Right atrium auricular region (tissue), 2 donors: Measurements from ENCODE around the gene TTLL11. TPM values are rescaled to one million over a fixed set of nuclear protein-coding genes. Genes with fewer than 3 reads are reported as not detected.

Source experiments
- DNase-seq: peaks from one replicate; pipeline ENCODE4 v3.0.0-alpha.2; 2019; ENCODE audit warnings: low spot score
- H3K27ac ChIP-seq, 2 donors: fragments of 200-600 bp; sonication (generic); 1 replicate in 1 of 2; 2 replicates in 1 of 2; pipeline ENCODE4 v1.5.1; 2016 to 2019
- H3K27me3 ChIP-seq, 2 donors: fragments of 200-600 bp; sonication (generic); one replicate each; pipeline versions ENCODE4 v1.5.1 to v1.6.0; 2017 to 2019
- H3K36me3 ChIP-seq: fragments of 200-600 bp; sonication (generic); one replicate; pipeline ENCODE4 v1.5.1; 2016
- H3K4me1 ChIP-seq, 2 donors: fragments of 200-600 bp; sonication (generic); one replicate each; pipeline versions ENCODE4 v1.5.1 to v1.6.0; 2017 to 2019
- H3K4me3 ChIP-seq, 2 donors: fragments of 200-600 bp; sonication (generic); 1 replicate in 1 of 2; 2 replicates in 1 of 2; pipeline ENCODE4 v1.5.1; 2017 to 2019; ENCODE audit warnings: mild to moderate bottlenecking in 1 of 2, moderate library complexity in 1 of 2
- H3K9me3 ChIP-seq, 2 donors: fragments of 200-600 bp; sonication (generic); one replicate each; pipeline ENCODE4 v1.5.1; 2019
- total RNA-seq, 2 donors: library from RNA; depleted of rRNA; stranded (reverse); fragments of >200 nt; gene quantifications; one replicate each; pipeline ENCODE4 v1.1.0, GENCODE V29; 2016
- TF ChIP-seq, protein P1 (sequence below), 2 donors: fragments of 200-600 bp; sonication (generic); IDR thresholded peaks; one replicate each; pipeline ENCODE4 v1.5.1; 2019; ENCODE audit warnings: antibody characterized with exemption in 2 of 2

Gene TTLL11
- total RNA-seq, 2 donors from 2014 or later, result 5.9 to 7.8 TPM

DNA sequence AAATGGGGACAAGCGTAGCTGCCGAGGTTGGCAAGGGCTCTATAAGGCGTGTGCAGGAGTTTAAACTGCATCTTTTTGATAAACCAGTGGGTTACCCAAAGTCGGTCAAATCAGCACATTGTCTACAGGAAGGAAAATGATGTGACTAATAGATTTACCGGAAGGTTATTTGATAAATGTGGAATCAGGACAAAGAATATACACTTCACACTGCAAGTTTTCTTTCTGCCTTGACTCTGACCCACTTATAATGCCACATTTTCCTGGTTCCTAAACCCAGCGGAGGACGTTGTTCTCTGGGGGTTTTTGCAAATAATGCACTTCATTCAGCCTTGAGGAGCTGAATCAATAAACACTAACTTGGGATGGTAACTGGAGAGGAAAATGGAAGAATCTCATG, 76.8 kb downstream of the TTLL11 start:
- DNase-seq, result no peak
- TF ChIP-seq, protein P1, sequence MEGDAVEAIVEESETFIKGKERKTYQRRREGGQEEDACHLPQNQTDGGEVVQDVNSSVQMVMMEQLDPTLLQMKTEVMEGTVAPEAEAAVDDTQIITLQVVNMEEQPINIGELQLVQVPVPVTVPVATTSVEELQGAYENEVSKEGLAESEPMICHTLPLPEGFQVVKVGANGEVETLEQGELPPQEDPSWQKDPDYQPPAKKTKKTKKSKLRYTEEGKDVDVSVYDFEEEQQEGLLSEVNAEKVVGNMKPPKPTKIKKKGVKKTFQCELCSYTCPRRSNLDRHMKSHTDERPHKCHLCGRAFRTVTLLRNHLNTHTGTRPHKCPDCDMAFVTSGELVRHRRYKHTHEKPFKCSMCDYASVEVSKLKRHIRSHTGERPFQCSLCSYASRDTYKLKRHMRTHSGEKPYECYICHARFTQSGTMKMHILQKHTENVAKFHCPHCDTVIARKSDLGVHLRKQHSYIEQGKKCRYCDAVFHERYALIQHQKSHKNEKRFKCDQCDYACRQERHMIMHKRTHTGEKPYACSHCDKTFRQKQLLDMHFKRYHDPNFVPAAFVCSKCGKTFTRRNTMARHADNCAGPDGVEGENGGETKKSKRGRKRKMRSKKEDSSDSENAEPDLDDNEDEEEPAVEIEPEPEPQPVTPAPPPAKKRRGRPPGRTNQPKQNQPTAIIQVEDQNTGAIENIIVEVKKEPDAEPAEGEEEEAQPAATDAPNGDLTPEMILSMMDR (IDR thresholded peaks at IDR 0.05), result no peak
- H3K4me1 ChIP-seq, result peaks cover 0 to 13% of the 10 kb centered on the region in 2 donors

DNA sequence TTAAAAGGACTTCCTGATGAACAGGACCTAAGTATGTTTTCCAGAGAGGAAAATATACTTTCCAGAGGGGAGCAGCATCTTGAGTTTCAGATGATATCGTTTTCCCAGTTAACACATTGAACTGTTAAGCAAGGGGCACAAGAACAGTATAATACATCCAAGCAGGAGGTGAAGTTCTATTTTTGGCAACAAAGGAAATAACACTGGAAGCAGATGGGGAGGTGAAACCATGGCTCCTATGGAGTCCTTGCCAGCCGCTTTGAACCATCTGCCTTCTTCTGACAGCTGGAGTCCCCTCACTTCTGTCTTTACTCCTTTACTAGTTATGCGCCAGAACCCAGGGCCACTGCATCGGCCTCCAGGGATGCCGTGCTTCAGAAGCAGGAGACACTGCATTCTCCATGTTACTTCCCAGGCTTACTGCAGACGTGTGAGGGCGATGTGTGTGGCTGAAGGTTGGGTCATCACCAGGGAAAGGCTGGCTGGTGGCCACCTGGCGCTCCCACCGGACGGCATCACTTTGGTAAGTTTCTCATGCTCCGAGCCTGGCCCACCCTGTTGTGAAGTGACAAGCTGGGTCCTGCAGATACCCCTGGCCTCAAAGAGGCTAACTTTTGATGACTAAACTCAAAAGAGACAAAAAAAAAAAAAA, 77.8 kb downstream of the TTLL11 start:
- no peaks in the 10 kb centered on the region for H3K9me3 ChIP-seq
- no peak for DNase-seq
- no peak overlapping the region for H3K27ac ChIP-seq
- H3K4me1 ChIP-seq, result peaks cover 0 to 13% of the 10 kb centered on the region in 2 donors
- no peaks in the 10 kb centered on the region for H3K27me3 ChIP-seq
- no peaks in the 10 kb centered on the region for H3K36me3 ChIP-seq
- H3K4me3 ChIP-seq, result no peak overlapping the region
- TF ChIP-seq, protein P1 (IDR thresholded peaks at IDR 0.05), result no peak

More for the DNA sequence above, 76.8 kb downstream of the TTLL11 start:
- no peak overlapping the region for H3K27ac ChIP-seq
- H3K36me3 ChIP-seq, result no peaks in the 10 kb centered on the region
- H3K9me3 ChIP-seq, result no peaks in the 10 kb centered on the region
- H3K4me3 ChIP-seq, result no peak overlapping the region
- no peaks in the 10 kb centered on the region for H3K27me3 ChIP-seq

DNA sequence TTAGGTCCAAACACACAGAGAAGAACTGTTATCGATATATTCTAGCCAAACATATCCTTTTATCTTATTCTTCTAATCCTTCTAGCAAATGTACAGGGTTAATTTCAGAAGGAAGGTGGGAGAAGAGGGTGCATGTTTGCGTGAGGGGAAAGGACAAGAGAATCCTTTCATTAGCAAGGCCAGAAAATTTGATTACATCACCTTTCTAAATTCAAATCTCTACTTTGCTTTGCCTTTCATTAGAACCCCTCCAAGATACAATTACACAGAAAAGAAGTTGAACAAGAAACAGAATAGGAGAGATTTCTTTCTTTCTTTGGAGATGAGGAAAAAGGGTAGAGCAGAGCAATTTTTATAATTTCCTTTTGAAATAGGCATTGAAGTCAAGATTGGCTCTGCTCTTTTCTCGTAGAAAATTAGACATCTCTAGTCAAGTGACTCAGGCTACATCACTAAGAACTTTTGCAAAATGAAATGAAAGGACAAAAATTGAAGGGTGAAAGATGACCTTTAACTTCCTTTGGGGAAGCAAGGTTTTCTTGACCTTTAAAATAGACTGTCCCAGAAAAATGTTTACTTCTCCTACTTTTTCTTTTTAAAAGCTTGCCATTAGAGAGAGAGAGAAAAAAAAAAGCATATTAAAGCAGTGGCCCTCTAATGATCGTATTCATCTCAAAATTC, 81.2 kb downstream of the TTLL11 start:
- peaks cover 0 to 18% of the 10 kb centered on the region in 2 donors for H3K4me1 ChIP-seq

DNA sequence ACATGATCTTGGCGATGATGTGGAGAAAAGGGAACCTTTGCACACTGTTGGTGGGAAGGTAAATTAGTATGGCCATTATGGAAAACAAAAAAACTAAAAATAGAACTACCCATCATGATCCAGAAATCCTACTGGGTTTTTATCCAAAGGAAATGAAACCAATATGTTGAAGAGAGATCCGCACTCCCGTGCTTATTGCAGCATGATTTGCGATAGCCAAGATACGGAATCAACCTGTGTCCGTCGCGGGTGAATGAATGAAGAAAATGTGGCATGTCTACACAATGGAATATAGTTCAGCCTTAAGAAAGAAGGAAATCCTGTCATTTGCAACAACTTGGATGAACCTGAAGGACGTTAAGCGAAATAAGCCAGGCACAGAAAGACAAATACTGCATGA, 84.5 kb downstream of the TTLL11 start:
- H3K27ac ChIP-seq, result no peak overlapping the region
- no peak overlapping the region for H3K4me3 ChIP-seq
- H3K36me3 ChIP-seq, result no peaks in the 10 kb centered on the region
- TF ChIP-seq, protein P1 (IDR thresholded peaks at IDR 0.05), result no peak
- peak; percentile 16 for DNase-seq
- no peaks in the 10 kb centered on the region for H3K9me3 ChIP-seq
- no peaks in the 10 kb centered on the region for H3K27me3 ChIP-seq
- H3K4me1 ChIP-seq, result peaks cover 0 to 6% of the 10 kb centered on the region in 2 donors

More for the DNA sequence above, 81.2 kb downstream of the TTLL11 start:
- H3K27me3 ChIP-seq, result no peaks in the 10 kb centered on the region
- DNase-seq, result no peak
- no peaks in the 10 kb centered on the region for H3K9me3 ChIP-seq
- H3K36me3 ChIP-seq, result no peaks in the 10 kb centered on the region
- no peak overlapping the region for H3K27ac ChIP-seq
- TF ChIP-seq, protein P1 (IDR thresholded peaks at IDR 0.05), result no peak
- no peak overlapping the region for H3K4me3 ChIP-seq

DNA sequence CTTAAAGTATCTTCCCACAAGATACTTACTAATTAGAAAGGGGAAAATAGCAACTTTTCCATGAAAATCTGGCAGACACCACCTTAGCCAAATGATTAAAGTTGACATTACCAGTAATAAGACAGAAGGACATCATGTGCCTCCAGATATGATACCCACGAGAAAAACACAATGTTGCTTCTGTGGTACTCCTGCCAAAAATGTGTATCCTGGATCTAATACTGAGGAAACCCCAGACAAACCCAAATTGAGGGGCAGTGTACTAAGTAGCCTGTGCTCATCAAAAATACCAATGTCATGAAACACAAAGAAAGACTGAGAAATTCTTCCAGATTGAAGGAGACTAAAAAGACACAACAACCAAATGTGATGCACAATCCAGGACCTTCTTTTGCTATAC, 85.3 kb downstream of the TTLL11 start:
- H3K4me1 ChIP-seq, result peaks cover 0 to 6% of the 10 kb centered on the region in 2 donors
- no peaks in the 10 kb centered on the region for H3K27me3 ChIP-seq
- no peaks in the 10 kb centered on the region for H3K9me3 ChIP-seq
- no peak overlapping the region for H3K27ac ChIP-seq
- TF ChIP-seq, protein P1 (IDR thresholded peaks at IDR 0.05), result no peak
- DNase-seq, result peak; percentile 28
- H3K36me3 ChIP-seq, result no peaks in the 10 kb centered on the region
- no peak overlapping the region for H3K4me3 ChIP-seq
